LHCN-M2 (cell line): ENCODE measurements around the gene SLC4A11. TPM values are rescaled to one million over a fixed set of nuclear protein-coding genes. Genes with fewer than 3 reads are reported as not detected.
A peak's percentile ranks its signal among the peaks of the same experiment; 100 is the strongest.
"Not testable (repeated sequence)": the region's sequence is repeated elsewhere in the genome, so short reads cannot be mapped to it uniquely, and the experiment has no call there.

Experiments used
- DNase-seq: peaks from one replicate; pipeline ENCODE4 v3.0.0-alpha.2; 2012; ENCODE audit warnings: low read depth
- total RNA-seq: library from RNA; depleted of rRNA; stranded (reverse); fragments of >200 nt; gene quantifications from 2 replicates; pipeline ENCODE4 v1.2.3, GENCODE V29; 2014

The SLC4A11 gene
- total RNA-seq, 1 experiment from 2014 or later = 3.7 TPM

- DNase-seq = peak; percentile 6
Measured at GRCh38 chr20:3203315-3204123, 35.5 kb downstream of the SLC4A11 start.

DNA sequence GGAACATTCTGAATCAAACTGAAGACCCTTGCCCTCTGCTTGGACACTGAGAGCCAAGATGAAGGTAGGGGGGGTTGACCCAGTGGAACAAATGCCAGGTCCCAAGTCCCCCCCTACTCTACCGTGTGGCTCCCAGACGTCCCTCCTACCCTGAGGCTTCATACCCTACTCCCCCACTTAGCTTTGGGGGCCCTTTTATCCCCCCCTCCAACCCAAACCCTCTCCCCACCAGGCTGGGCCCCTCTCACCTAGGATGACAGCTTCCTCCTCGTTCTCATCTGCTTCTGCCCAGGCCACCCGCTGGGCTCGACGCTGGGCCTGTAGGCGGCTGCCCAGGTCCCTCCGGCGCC, 36.0 kb downstream of the SLC4A11 start:
- no peak for DNase-seq

GRCh38 chr20:3199976-3200755, 38.8 kb downstream of the SLC4A11 start:
- no peak for DNase-seq

DNA sequence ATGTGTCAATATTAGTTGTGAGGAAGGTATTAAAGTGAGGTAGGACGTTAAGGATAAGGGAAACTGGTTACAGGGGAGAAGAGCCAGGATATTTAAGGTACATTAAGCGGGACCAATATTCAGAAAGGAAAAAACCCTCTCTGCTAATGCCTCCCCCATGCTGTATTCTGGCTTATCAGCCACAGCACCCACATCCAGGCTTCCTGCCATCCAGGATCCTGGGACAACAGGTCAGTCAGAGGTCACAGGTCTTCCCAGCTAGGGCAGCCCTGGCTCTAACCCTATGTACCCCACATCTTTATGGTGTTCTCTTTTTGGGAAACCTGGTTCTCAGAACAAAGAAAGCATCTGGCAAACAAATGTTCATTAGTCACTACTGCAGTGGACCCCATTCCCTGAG, 39.8 kb downstream of the SLC4A11 start:
- no peak for DNase-seq

DNA sequence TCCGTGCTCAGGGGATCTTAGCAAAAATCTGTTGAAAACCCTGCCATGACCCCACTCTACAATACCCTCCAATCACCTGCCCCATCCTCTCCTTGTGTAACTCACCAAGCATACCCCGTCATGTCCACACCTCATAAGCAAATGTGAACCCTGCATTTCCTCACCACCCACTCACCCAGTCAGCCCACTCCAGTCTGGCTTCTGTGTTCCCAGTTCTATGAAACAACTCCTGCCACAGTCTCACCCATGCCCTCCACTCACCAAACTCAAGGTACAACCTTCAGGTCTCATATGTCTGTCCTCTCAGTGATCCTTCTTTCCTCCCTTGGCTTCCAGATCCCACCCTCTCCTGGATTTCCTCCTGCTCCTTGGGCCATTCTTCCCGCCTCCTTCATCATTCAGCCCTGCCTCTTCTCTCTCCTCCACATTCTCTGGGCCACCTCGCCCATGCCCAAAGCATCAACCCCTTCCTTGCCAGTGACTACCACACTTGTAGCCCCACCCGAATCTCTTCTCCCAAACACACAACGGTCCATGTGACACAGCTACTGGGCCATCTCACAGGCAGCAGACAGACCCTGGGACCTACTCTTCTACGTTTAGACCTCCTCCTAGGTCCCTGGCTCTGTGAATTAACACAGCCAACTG, 43.3 kb downstream of the SLC4A11 start:
- no peak for DNase-seq

DNA sequence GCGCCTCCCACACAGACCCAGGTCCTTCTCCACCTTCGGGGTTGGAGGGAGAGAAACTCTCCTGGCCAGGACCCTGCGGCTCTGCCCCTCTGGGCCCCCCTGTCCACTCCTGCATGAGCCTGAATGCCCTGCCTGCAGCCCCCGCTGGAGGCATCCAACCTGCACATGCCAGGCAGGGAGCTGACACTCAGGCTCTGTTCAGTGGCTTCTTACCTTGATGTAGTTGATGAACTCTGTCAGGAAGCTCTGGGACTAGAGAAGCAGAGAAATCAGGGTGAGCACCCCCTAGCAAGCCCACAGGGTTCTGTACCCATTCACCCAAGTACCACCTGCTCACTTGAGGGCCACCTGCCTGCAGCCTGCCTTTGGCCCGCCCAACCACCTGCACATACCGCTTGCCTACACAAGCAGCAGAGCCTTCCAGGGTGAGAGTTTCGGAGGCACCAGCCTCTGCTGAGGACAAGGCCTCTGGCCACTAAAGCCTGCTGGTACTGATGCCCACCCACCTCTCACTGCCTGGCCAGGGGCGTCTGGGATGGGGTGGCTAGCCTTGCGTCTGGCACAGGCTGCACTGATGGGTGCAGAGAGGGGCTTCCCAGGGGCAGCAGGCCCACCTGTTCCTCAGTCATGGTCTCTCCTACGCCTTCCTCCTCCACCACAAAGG, 44.2 kb downstream of the SLC4A11 start:
- DNase-seq = no peak

- no peak for DNase-seq
Measured at GRCh38 chr20:3193806-3194616, 45.0 kb downstream of the SLC4A11 start.

DNA sequence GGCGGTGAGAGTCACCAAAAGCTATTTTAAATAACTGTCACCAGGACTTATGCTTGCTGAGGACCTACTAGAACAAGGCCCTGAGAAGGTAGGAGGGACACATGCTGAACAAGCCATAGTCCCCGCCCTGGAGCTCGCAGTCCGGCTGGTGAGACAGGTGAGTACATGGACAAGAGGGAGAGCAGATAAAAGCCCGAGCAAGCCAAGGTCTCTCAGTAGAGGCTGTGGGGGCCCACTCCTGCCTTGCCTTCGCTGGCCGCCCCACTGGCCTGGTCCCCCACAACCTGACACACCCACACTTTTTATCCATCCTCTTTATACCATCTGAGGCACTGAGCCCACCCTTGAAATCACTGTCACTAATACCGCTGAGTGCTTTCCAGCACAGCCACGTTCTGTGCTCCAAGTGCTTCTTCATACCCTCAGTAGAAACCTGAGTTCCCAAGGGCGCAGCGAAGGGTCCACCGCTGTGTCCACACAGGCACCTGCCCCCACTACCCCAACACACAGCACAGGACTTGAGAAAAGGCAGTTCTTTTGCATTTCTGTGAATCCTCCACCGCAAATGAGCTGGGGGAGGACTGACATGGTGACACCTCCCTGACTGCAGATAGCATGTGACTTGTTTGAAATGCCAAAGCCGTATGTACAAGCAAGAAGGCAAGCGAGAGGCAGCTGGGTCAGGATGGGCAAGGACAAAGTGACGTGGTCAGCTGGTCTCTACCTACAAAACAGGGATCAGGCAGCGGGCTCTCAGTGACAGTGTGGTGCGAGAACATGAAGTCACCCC, 46.6 kb downstream of the SLC4A11 start:
- no peak for DNase-seq

GRCh38 chr20:3190681-3191111, 48.3 kb downstream of the SLC4A11 start:
- DNase-seq = no peak

DNA sequence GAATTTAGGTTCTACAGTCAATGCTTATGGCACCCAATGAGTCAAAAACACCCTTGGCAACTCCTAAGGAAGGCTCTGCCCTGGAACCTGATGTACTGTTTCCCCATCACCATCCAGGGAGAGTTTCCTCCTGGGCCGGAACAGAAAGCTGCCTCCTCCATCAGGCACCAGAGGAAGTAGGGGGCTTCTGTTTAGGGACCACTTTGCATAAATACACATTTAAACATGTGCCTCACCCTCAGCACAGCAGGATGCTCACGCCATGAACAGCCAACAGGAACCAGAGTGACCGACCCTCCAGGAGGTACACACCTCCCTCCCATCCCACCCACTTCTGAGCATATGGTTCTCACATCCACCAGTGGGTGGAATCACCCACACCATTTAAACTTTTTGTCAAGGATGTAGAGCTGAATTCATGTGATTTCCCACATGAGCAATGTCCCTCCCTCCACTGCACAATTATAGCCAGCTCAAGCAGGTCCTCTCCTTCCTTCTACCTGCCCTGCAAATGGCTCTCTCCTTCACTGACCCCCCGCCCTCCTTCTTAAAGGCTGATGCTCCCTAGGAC, 49.3 kb downstream of the SLC4A11 start:
- no peak for DNase-seq

GRCh38 chr20:3188823-3189413, 50.1 kb downstream of the SLC4A11 start:
- DNase-seq = no peak

GRCh38 chr20:3187861-3188260, 51.1 kb downstream of the SLC4A11 start:
- not testable (repeated sequence) for DNase-seq

DNA sequence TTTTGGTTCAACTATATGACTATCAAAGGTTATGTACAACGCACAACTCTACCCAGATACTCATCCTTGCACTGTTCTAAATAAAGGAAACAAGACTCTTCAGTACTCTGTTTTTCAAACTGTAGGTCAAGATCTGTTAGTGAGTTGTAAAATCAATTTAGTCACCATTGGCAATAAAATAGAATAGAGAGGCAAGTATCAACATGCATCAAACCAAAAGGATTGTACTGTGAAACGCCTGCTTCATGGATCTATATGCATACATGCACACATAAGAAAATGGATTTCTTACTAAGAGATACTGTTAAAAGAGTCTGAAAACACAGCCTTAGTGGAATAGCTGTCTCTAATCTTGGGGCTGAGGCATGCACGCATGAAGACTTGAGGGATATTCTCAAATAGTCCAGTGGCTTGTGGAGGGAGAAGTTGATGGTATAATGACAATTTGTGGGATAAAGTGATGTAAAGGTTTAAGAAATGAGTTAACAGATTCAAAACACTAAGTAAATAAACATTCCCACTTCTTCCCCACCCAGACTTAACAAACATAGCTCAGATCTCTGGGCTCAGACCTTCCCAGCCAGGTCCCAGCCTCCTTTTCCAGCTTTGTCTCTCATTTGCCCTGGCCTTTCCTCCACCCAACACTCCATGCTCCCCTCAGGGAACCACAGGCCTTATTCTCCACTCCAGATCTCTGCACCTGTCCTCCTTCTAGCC, 54.9 kb downstream of the SLC4A11 start:
- no peak for DNase-seq

GRCh38 chr20:3182429-3182828, 56.6 kb downstream of the SLC4A11 start:
- DNase-seq = not testable (repeated sequence)

GRCh38 chr20:3181270-3181669, 57.7 kb downstream of the SLC4A11 start:
- DNase-seq = no peak

DNA sequence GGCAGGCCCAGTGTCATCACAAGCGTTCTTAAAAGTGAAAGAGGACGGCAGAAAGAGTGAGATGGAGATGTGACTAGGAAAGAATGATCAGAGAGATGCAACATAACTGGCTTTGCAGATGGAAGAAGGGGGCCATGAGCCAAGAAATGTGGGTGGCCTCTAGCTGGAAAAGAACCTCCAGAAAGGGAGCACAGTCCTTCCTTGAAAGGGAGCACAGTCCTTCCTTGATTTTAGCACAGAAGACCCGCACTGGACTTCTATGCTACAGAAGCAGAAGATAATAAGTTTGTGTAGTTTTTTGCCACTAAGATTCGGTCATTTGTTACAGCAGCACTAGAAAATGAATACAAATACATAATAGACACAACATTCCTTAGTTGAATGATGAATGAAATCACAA, 58.7 kb downstream of the SLC4A11 start:
- DNase-seq = no peak

DNA sequence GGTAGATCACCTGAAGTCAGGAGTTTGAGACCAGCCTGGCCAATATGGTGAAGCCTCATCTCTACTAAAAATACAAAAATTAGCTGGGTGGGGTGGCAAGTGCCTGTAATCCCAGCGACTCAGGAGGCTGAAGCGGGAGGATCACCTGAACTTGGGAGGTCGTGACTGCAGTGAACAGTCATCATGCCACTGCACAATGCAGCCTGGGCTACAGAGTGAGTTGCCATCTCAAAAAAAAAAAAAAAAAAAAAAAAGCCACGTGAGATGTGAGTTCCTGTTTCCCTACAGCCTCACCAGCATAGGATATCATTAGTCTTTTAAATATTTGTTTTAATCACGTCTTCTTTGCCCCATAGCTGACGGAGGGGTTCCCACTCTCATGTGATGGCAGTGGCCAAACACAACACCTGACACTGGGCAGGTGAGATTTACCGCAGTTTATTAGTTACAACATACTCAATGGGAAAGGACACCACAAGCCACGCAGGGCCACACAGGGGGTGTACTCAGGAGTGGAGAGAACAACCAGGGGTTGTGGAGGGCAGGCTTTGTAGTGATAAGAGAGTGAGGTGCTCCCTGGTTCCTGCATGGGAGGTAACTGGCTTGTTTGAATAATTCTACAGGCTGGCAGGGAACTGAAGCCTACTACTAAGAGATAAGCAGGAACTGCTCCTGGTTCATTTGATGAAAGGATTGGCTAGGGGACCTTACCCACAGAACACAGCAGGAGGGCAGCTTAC, 61.1 kb downstream of the SLC4A11 start:
- no peak for DNase-seq
